ENCODE measurements around the gene PTCH2. TPM values are rescaled to one million over a fixed set of nuclear protein-coding genes. Genes with fewer than 3 reads are reported as not detected.

PTCH2 gene
- total RNA-seq, 2 donors from 2014 or later, result 1.5 to 1.6 TPM

- Histone ChIP-seq H3K9me3 (ENCODE audit: control insufficient read depth, low read length) (no peaks in the 10 kb centered on the region), H3K27me3 (ENCODE audit: control insufficient read depth, insufficient read depth, low read length, poor library complexity, severe bottlenecking) (no peaks in the 10 kb centered on the region), H3K27ac (ENCODE audit: low read depth, low read length) (no peak overlapping the region), H3K4me1 (ENCODE audit: control insufficient read depth, insufficient read depth, low read length) (no peaks in the 10 kb centered on the region), H3K36me3 (ENCODE audit: control insufficient read depth, insufficient read depth, low read length) (peaks cover 38% of the 10 kb centered on the region), H3K4me3 (ENCODE audit: low read length) (peak overlapping the region; percentile 98), H3K9ac (ENCODE audit: extremely low read depth, low read length, poor library complexity, severe bottlenecking) (peak overlapping the region; percentile 98)
- Mint-ChIP-seq H3K27ac (peak overlapping the region; percentile 73), H3K4me1 (peaks cover 17% of the 10 kb centered on the region), H3K27me3 (ENCODE audit: insufficient read depth) (no peaks in the 10 kb centered on the region), H3K4me3 (peak overlapping the region; percentile 87), H3K36me3 (ENCODE audit: low read depth) (peaks cover 57% of the 10 kb centered on the region), H3K9me3 (no peaks in the 10 kb centered on the region)
- TF ChIP-seq CTCF (conservative IDR thresholded peaks at IDR 0.05), result no peak
- DNase-seq, result no peak
- 94 to 97% methylated on average over 12 to 14 of the region's 14 CpGs for WGBS, 2 experiments (ENCODE audit: insufficient coverage in 1 of 2, insufficient read length in 1 of 2)
Measured at GRCh38 chr1:44777547-44777946, 65.5 kb downstream of the PTCH2 start.

- Mint-ChIP-seq H3K27me3 (ENCODE audit: insufficient read depth) (no peaks in the 10 kb centered on the region), H3K27ac (peak overlapping the region; percentile 94), H3K9me3 (no peaks in the 10 kb centered on the region), H3K4me3 (peak overlapping the region; percentile 87), H3K4me1 (peaks cover 17% of the 10 kb centered on the region), H3K36me3 (ENCODE audit: low read depth) (peaks cover 55% of the 10 kb centered on the region)
- no peaks in the 10 kb centered on the region for H3K4me1 ChIP-seq (ENCODE audit: control insufficient read depth, insufficient read depth, low read length)
- H3K36me3 ChIP-seq (ENCODE audit: control insufficient read depth, insufficient read depth, low read length), result peaks cover 38% of the 10 kb centered on the region
- no peaks in the 10 kb centered on the region for H3K27me3 ChIP-seq (ENCODE audit: control insufficient read depth, insufficient read depth, low read length, poor library complexity, severe bottlenecking)
- no peak for TF ChIP-seq CTCF (conservative IDR thresholded peaks at IDR 0.05)
- WGBS, 2 experiments (ENCODE audit: insufficient coverage in 1 of 2, insufficient read length in 1 of 2), result 43 to 56% methylated on average over 9 to 12 of the region's 12 CpGs
- no peak for DNase-seq
- peak overlapping the region; percentile 98 for H3K4me3 ChIP-seq (ENCODE audit: low read length)
- H3K9ac ChIP-seq (ENCODE audit: extremely low read depth, low read length, poor library complexity, severe bottlenecking), result peak overlapping the region; percentile 98
- no peaks in the 10 kb centered on the region for H3K9me3 ChIP-seq (ENCODE audit: control insufficient read depth, low read length)
- H3K27ac ChIP-seq (ENCODE audit: low read depth, low read length), result no peak overlapping the region
Measured at GRCh38 chr1:44776730-44777068, 66.4 kb downstream of the PTCH2 start.

GRCh38 chr1:44775930-44776729, 66.9 kb downstream of the PTCH2 start:
- Histone ChIP-seq H3K9me3 (ENCODE audit: control insufficient read depth, low read length) (no peaks in the 10 kb centered on the region), H3K27ac (ENCODE audit: low read depth, low read length) (peak overlapping the region; percentile 94), H3K36me3 (ENCODE audit: control insufficient read depth, insufficient read depth, low read length) (peaks cover 38% of the 10 kb centered on the region), H3K27me3 (ENCODE audit: control insufficient read depth, insufficient read depth, low read length, poor library complexity, severe bottlenecking) (no peaks in the 10 kb centered on the region), H3K4me1 (ENCODE audit: control insufficient read depth, insufficient read depth, low read length) (no peaks in the 10 kb centered on the region), H3K4me3 (ENCODE audit: low read length) (peak overlapping the region; percentile 98), H3K9ac (ENCODE audit: extremely low read depth, low read length, poor library complexity, severe bottlenecking) (peak overlapping the region; percentile 98)
- peaks cover 17% of the 10 kb centered on the region for H3K4me1 Mint-ChIP-seq
- no peak for DNase-seq
- no peaks in the 10 kb centered on the region for H3K9me3 Mint-ChIP-seq
- H3K4me3 Mint-ChIP-seq, result peak overlapping the region; percentile 87
- H3K27ac Mint-ChIP-seq, result peak overlapping the region; percentile 94
- no peaks in the 10 kb centered on the region for H3K27me3 Mint-ChIP-seq (ENCODE audit: insufficient read depth)
- 3 to 8% methylated on average over 15 to 36 of the region's 36 CpGs for WGBS, 2 experiments (ENCODE audit: insufficient coverage in 1 of 2, insufficient read length in 1 of 2)
- H3K36me3 Mint-ChIP-seq (ENCODE audit: low read depth), result peaks cover 49% of the 10 kb centered on the region
- no peak for TF ChIP-seq CTCF (conservative IDR thresholded peaks at IDR 0.05)

Data from endodermal cell (in vitro differentiated cells).